ENCODE data around the gene ADORA2B.
"Not testable (repeated sequence)": the region's sequence is repeated elsewhere in the genome, so short reads cannot be mapped to it uniquely, and the experiment has no call there.

The ADORA2B gene

DNA sequence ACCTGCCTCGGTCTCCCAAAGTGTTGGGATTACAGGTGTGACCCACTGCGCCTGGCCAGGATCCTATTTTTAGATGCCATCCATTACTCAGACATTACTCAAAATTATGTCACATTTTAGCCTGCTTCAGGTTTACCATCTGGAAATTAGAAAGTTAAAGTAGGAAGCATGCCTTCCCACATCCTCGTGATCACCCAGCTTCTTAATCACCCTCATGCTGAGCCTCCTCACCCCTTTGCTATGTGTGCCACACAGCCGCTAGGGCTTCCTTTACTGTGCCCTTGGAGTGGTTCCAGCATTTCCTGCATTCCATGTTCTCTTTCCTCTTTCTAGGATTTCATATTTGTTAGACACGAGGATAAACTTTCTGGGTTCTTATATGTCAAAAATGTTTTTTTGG, 9.3 kb downstream of the ADORA2B start:
- DNase-seq (ENCODE audit: low read depth) = peak; percentile 98

DNA sequence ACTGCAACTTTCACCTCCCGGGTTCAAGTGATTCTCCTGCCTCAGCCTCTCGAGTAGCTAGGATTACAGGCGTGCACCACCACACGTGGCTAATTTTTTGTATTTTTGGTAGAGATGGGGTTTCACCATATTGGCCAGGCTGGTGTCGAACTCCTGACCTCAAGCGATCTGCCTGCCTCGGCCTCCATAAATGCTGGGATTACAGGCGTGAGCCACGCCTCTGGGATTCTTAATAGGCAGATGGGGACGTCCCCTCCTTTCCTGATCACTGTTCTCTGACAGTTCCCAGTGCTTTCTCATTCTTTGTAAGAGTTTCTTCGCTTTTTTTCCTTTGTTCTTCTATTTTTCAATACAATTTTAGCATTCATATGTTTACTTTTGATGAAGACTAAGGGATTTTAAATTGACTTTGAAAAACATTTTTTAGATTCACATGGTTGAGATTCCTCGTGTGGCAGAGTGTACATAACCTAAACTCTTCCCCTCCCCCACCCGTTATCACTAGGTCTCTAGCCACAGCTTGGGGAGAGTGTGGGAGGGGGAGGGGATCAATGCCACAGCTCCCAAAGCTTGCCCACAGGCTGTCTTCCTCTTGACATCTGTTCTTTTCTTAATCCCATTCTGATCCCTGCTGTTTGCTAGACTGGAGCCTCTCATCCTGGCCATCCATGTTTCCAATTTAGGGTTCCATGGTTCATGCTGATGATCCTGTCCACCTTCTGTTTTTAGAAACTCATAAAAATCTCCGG, 11.0 kb downstream of the ADORA2B start:
- DNase-seq (ENCODE audit: low read depth) = no peak

GRCh38 chr17:15957206-15957605, 12.3 kb downstream of the ADORA2B start:
- DNase-seq (ENCODE audit: low read depth) = no peak

- DNase-seq (ENCODE audit: low read depth) = no peak
Observed at GRCh38 chr17:15957608-15958307, 12.8 kb downstream of the ADORA2B start.

DNA sequence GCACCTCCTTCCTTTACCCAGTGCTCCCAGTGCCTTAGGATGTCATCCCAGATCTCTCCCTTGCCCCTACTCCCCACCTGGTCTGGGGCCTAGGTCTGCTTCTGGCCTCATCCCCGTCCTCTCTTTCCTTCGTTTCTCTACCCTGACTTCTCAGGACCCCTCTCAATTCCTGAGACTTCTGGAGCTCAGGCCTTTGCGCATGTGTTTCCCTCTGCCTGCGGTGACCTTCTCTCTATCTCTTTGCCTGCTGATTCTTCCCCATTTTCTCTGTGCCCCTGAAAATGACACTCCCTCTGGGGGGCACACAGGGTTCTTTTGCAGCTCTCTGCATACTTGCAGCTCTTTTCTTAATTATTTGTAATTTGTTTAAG, 13.5 kb downstream of the ADORA2B start:
- DNase-seq (ENCODE audit: low read depth) = no peak

DNA sequence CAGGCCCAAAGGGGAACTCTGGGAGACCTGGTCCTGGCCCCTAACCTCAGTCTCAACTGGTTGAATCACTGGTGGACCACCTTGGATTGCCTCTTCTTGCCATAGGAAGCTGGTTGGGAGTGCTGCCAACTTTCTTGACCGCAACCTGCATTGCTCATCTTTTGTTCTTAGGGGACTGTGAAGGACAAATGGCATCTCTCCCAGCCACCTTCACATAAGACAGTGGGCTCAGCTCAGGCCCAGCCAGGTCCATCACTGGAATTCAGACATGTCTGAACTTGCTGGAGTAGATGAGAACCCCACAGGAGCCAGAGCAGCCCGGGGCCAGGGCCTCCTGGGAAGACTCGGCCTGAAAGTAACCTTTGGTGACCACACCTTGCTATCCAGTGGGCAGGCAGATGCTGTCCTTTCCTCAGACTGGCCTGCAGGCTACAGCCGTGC, 18.8 kb downstream of the ADORA2B start:
- DNase-seq (ENCODE audit: low read depth) = no peak

DNA sequence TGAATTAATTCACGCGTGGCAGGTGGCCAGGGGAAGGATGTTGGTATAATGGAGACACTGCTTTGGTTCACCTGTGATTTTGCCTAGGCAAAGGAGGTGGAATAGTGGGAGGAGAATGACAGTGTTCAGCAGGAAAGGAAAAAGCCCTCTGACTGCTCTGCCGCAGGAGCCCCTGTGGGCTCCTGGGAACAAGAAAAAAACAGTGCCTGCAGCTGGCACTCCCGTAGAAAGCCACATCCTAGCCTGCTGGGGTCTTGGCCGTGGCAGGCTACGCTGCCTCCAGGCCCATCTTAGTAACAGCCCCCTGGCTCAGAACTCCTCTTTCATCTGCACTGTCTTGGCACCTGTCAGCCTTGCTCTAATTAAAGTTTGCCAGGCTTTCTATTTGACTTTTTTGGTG, 20.6 kb downstream of the ADORA2B start:
- DNase-seq (ENCODE audit: low read depth) = no peak

DNA sequence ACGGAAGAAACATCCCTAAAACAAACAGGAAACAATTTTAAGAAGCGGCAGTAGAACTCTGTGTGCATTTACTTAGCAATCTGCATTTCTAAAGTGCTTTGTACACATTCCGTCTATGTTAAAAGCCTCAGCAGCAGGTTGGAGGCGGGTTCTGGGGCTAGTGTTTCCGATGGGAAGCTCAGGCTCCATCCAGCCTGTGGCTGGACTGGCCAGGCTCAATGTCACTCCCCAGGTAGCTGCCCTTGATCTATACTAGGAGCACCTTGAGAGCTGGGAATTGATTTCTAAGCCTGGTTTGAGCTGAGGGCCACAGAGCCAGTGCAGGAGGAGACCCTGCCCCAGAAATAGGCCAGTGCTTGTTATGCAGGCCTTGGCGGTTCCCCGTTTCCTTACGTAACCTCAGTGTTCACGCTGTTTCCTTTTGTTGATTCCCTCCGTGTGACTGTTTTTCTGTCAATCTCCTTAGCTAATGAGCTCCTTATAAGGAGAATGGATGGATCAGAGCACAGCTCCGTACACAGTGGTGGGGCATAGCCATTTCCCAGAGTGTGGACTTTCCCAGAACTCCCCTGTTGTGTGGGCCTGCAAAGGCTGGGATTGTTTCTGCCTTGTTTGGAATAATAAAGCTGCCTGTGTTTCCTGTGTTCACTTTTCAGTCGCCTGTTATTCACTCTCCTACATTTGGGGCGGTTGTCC, 21.4 kb downstream of the ADORA2B start:
- DNase-seq (ENCODE audit: low read depth) = no peak

GRCh38 chr17:15966879-15967248, 21.9 kb downstream of the ADORA2B start:
- DNase-seq (ENCODE audit: low read depth) = no peak

DNA sequence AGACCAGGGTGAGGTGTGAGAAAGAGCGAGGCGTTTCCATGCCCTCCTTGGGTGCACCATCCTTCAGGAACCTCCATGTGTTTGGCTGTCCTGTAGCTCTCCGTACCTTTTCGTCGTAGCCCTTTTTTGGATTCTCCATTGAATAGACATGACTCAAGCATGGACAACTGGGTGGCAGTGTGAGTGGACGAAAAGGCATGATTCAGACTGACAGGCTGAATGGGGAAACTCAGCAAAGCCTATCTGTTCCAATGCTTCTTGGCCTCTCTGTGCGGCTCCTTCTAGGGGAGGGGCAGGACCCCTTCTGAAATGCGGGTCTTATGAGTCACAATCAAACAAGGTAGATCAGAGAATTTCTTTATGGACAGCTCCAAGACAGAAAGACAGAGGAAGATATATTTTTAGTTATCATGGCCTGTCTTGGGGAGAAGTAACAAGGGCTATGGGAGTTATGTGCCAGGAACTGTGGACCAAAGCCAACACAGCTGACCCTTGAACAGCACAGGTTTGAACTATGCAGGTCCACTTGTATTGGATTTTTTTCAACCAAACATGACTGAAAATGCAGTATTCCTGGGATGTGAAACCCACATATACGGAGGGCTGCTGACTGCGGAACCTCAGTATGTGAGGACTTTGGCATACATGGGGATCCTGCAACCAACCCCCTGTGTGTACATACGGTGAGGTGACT, 22.9 kb downstream of the ADORA2B start:
- DNase-seq (ENCODE audit: low read depth) = no peak

- DNase-seq (ENCODE audit: low read depth) = no peak
Observed at GRCh38 chr17:15969463-15969862, 24.5 kb downstream of the ADORA2B start.

- DNase-seq (ENCODE audit: low read depth) = no peak
Observed at GRCh38 chr17:15970500-15970899, 25.6 kb downstream of the ADORA2B start.

GRCh38 chr17:15971098-15971678, 26.3 kb downstream of the ADORA2B start:
- DNase-seq (ENCODE audit: low read depth) = no peak

DNA sequence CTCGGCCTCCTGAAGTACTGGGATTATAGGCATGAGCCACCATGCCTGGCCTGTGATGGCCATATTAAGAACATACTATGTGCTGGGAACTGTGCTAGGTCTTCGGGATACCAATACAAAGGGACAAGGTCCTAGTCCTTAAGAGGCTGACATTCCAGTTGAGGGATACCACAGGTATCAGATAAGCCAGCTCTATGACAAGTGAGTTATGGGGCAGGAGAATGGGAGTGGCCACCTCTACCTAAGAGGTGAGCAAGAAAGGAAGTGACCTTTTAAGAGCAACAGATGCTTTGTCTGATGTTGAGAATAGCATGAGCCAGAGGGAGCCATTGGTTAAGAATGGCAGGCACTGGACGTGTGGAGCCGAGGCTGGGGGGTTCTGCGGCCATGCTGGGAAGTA, 27.0 kb downstream of the ADORA2B start:
- DNase-seq (ENCODE audit: low read depth) = no peak

DNA sequence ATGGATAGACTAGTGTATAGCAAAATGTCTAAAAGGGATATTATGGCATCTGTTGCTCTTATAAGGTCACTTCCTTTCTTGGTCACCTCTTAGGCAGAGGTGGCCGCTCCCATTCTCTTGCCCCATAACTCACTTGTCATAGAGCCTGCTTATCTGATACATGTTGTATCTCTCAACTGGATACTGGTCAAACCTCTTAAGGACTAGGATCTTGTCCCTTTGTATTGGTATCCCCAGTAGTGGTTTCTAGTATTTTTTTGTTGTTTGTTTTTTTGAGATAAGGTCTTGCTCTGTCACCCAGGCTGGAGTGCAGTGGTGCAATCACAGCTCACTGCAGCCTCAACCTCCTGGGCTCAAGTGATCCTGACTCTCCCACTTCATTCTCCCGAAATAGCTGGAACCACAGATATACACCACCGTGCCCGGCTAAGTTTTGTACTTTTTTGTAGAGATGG, 27.6 kb downstream of the ADORA2B start:
- no peak for DNase-seq (ENCODE audit: low read depth)

DNA sequence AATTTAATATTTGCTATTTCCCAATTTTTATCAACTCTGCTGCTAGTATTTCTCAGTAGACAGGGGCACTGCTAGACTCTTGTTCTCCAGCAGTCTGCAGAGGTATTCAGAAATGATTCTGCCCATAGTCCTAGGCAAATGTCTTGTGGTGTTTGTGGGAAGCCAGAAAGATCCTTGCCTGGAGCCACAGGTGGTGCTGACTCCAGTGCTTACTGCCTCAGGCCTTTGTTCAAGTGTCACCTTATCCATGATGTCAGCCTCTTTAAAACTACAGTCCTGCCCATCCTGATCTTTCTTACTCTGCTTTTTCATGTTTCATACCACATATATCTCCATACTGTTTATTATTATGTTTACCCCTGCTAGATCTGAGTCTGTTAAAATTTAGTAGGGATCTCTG, 28.1 kb downstream of the ADORA2B start:
- no peak for DNase-seq (ENCODE audit: low read depth)

GRCh38 chr17:15973834-15974233, 28.9 kb downstream of the ADORA2B start:
- DNase-seq (ENCODE audit: low read depth) = no peak

GRCh38 chr17:15977894-15978293, 33.0 kb downstream of the ADORA2B start:
- DNase-seq (ENCODE audit: low read depth) = no peak

DNA sequence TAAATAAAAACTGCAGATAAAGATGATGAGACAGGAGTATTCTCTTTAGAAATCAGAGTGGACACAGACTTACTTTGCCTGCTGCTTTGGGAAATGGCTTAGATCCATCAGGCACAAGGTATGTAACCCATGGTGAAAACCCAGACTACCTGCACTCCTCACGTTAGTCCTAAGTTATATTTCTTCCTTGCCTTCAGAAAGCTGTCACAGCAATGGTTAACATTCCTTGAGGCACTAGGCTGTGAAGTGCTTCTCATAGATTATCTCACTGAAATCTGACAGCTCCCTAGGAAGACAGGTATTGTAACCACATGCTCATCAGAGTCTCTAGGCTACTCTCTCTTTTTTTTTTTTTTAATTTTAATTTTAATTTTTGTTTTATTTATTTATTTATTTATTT, 33.7 kb downstream of the ADORA2B start:
- DNase-seq (ENCODE audit: low read depth) = no peak

GRCh38 chr17:15979013-15979412, 34.1 kb downstream of the ADORA2B start:
- not testable (repeated sequence) for DNase-seq (ENCODE audit: low read depth)

- no peak for DNase-seq (ENCODE audit: low read depth)
Observed at GRCh38 chr17:15981208-15981607, 36.3 kb downstream of the ADORA2B start.
